Panc1 (cell line): ENCODE measurements around the gene GJB1.

Source experiments
- POLR2AphosphoS5 ChIP-seq: IDR thresholded peaks from 2 replicates; pipeline ENCODE4 v1.6.1; 2012; ENCODE audit warnings: mild to moderate bottlenecking, low read depth, low read length, moderate library complexity
- SIN3A ChIP-seq: IDR thresholded peaks from 2 replicates; pipeline ENCODE4 v1.6.1; 2012; ENCODE audit warnings: low read depth, mild to moderate bottlenecking, low read length, moderate library complexity, borderline replicate concordance; ENCODE audit not compliant: insufficient read depth
- TCF7L2 ChIP-seq: IDR thresholded peaks from 2 replicates; pipeline ENCODE4 v1.6.1; 2011; ENCODE audit warnings: mild to moderate bottlenecking, low read depth, low read length, inconsistent platforms
- TF ChIP-seq, protein P1 (sequence below): fragments of 450-650 bp; IDR thresholded peaks from 2 replicates; pipeline ENCODE4 v1.5.1; 2017; ENCODE audit warnings: mild to moderate bottlenecking
- TF ChIP-seq, protein P2 (sequence below), 2 experiments: IDR thresholded peaks; 2 replicates each; pipeline ENCODE4 v1.6.1; 2011 to 2012; ENCODE audit warnings: low read depth in 2 of 2, control low read depth in 1 of 2, low read length in 1 of 2, mild to moderate bottlenecking in 1 of 2, moderate library complexity in 1 of 2; ENCODE audit not compliant: insufficient read depth in 1 of 2

DNA sequence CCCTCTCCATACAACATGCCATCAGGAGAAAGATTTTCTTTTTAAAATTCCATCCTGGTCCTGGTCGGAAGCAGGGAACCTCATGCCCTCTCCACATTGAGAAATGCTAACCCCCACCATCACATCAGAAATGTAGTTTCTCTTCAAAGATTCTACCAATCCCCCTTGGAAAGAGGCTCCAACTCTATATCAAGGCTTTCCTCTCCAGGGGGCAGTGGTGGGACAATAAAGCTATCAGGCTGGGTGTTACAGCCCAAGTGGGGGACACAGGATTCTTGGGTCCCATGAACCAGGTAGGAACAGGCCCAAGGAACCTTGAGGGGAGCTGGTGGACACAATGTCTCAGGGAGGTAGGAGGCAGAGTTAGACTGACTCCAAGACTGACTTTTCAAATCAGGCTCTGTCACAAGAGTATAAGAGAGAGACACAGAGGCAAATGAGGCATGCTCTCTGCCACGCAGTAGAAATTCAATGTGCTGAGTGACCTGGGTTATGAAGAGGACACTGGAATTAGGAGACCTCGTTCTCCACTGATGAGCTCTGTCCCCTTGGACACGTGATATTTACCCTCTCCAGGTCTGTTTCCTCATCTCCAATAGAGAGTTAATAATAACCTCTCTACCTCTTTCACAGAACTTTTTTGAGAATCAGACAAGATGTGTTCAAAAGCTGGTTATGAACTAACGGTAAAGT lies 4.5 kb downstream of the GJB1 start:
- TF ChIP-seq POLR2AphosphoS5 (no peak), SIN3A (no peak), TCF7L2 (no peak)
- TF ChIP-seq, protein P1, sequence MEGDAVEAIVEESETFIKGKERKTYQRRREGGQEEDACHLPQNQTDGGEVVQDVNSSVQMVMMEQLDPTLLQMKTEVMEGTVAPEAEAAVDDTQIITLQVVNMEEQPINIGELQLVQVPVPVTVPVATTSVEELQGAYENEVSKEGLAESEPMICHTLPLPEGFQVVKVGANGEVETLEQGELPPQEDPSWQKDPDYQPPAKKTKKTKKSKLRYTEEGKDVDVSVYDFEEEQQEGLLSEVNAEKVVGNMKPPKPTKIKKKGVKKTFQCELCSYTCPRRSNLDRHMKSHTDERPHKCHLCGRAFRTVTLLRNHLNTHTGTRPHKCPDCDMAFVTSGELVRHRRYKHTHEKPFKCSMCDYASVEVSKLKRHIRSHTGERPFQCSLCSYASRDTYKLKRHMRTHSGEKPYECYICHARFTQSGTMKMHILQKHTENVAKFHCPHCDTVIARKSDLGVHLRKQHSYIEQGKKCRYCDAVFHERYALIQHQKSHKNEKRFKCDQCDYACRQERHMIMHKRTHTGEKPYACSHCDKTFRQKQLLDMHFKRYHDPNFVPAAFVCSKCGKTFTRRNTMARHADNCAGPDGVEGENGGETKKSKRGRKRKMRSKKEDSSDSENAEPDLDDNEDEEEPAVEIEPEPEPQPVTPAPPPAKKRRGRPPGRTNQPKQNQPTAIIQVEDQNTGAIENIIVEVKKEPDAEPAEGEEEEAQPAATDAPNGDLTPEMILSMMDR = no peak; the same call in 1 of the 2 replicates
- TF ChIP-seq, protein P2, sequence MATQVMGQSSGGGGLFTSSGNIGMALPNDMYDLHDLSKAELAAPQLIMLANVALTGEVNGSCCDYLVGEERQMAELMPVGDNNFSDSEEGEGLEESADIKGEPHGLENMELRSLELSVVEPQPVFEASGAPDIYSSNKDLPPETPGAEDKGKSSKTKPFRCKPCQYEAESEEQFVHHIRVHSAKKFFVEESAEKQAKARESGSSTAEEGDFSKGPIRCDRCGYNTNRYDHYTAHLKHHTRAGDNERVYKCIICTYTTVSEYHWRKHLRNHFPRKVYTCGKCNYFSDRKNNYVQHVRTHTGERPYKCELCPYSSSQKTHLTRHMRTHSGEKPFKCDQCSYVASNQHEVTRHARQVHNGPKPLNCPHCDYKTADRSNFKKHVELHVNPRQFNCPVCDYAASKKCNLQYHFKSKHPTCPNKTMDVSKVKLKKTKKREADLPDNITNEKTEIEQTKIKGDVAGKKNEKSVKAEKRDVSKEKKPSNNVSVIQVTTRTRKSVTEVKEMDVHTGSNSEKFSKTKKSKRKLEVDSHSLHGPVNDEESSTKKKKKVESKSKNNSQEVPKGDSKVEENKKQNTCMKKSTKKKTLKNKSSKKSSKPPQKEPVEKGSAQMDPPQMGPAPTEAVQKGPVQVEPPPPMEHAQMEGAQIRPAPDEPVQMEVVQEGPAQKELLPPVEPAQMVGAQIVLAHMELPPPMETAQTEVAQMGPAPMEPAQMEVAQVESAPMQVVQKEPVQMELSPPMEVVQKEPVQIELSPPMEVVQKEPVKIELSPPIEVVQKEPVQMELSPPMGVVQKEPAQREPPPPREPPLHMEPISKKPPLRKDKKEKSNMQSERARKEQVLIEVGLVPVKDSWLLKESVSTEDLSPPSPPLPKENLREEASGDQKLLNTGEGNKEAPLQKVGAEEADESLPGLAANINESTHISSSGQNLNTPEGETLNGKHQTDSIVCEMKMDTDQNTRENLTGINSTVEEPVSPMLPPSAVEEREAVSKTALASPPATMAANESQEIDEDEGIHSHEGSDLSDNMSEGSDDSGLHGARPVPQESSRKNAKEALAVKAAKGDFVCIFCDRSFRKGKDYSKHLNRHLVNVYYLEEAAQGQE (IDR thresholded peaks at IDR 0.05; ENCODE audit: insufficient read depth in 1 of 2, low read depth in 2 of 2, low read length in 1 of 2) = no peak
